Duodenal mucosa (tissue), 2 donors: ENCODE results near the gene ZSWIM8.
"Not testable (repeated sequence)": the region's sequence is repeated elsewhere in the genome, so short reads cannot be mapped to it uniquely, and the experiment has no call there.

Source experiments
- H3K27ac ChIP-seq: one replicate; pipeline ENCODE4 v1.7.0; 2013; ENCODE audit warnings: low read depth, low read length
- H3K27me3 ChIP-seq, 2 donors: one replicate each; pipeline ENCODE4 v1.7.0; 2013; ENCODE audit warnings: low read length in 2 of 2, control low read depth in 1 of 2; ENCODE audit not compliant: insufficient read depth in 2 of 2, control insufficient read depth in 1 of 2
- H3K36me3 ChIP-seq, 2 donors: one replicate each; pipeline ENCODE4 v1.7.0; 2013; ENCODE audit warnings: low read length in 2 of 2, control low read depth in 1 of 2; ENCODE audit not compliant: insufficient read depth in 2 of 2, control insufficient read depth in 1 of 2
- H3K4me1 ChIP-seq, 2 donors: one replicate each; pipeline ENCODE4 v1.7.0; 2013; ENCODE audit warnings: low read length in 2 of 2, control low read depth in 1 of 2; ENCODE audit not compliant: insufficient read depth in 2 of 2, control insufficient read depth in 1 of 2
- H3K4me3 ChIP-seq, 2 donors: one replicate each; pipeline ENCODE4 v1.7.0; 2013; ENCODE audit warnings: low read length in 2 of 2, low read depth in 1 of 2
- H3K9ac ChIP-seq, 2 donors: one replicate each; pipeline ENCODE4 v1.7.0; 2013; ENCODE audit warnings: low read length in 2 of 2, low read depth in 1 of 2
- H3K9me3 ChIP-seq, 2 donors: one replicate each; pipeline ENCODE4 v1.7.0; 2013; ENCODE audit warnings: low read length in 2 of 2, control low read depth in 1 of 2; ENCODE audit not compliant: control insufficient read depth in 1 of 2

The ZSWIM8 gene

GRCh38 chr10:73785211-73785720 lies at the start of gene ZSWIM8:
ZSWIM8 (plus strand) TSS chr10:73785606; CDS start chr10:73785879, 273 bp downstream.
- H3K9me3 ChIP-seq, result no peaks in the 10 kb centered on the region
- peaks cover 14 to 17% of the 10 kb centered on the region in 2 donors for H3K36me3 ChIP-seq
- H3K9ac ChIP-seq, result peak within 1 kb of the TSS; percentile 76 to 82
- peaks cover 36 to 38% of the 10 kb centered on the region in 2 donors for H3K4me1 ChIP-seq
- H3K4me3 ChIP-seq, result peak within 1 kb of the TSS; percentile 82 to 92
- H3K27me3 ChIP-seq, result no peaks in the 10 kb centered on the region
- peak within 1 kb of the TSS; percentile 87 for H3K27ac ChIP-seq

GRCh38 chr10:73740501-73741254 lies 44.7 kb upstream of the ZSWIM8 start:
- H3K9ac ChIP-seq, H3K36me3 ChIP-seq, H3K9me3 ChIP-seq, H3K27ac ChIP-seq, H3K27me3 ChIP-seq, H3K4me3 ChIP-seq: not testable (repeated sequence)
- peaks cover 8 to 16% of the 10 kb centered on the region in 2 donors for H3K4me1 ChIP-seq

DNA sequence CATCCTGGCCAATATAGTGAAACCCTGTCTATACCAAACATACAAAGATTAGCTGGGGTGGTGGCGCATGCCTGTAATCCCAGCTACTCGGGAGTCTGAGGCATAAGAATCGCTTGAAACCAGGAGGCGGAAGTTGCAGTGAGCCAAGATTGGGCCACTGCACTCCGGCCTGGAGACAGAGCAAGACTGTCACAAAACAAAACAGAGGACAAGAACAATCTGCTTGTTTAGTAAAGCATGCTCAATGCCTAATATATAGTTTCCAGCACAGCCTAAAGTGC lies 43.0 kb upstream of the ZSWIM8 start:
- Histone ChIP-seq H3K9ac (no peak overlapping the region), H3K27ac (no peak overlapping the region), H3K4me1 (peaks cover 16 to 22% of the 10 kb centered on the region in 2 donors), H3K27me3 (no peaks in the 10 kb centered on the region), H3K9me3 (no peaks in the 10 kb centered on the region), H3K36me3 (peaks cover 3 to 12% of the 10 kb centered on the region in 2 donors), H3K4me3 (no peak overlapping the region)

- peak overlapping the region; percentile 76 to 100 for H3K9ac ChIP-seq
- H3K4me1 ChIP-seq, result peaks cover 16 to 22% of the 10 kb centered on the region in 2 donors
- peak overlapping the region; percentile 84 for H3K27ac ChIP-seq
- H3K36me3 ChIP-seq, result peaks cover 3 to 12% of the 10 kb centered on the region in 2 donors
- H3K4me3 ChIP-seq, result peak overlapping the region; percentile 100
- no peaks in the 10 kb centered on the region for H3K9me3 ChIP-seq
- H3K27me3 ChIP-seq, result no peaks in the 10 kb centered on the region
Measured at GRCh38 chr10:73743327-73743904, 42.0 kb upstream of the ZSWIM8 start.

DNA sequence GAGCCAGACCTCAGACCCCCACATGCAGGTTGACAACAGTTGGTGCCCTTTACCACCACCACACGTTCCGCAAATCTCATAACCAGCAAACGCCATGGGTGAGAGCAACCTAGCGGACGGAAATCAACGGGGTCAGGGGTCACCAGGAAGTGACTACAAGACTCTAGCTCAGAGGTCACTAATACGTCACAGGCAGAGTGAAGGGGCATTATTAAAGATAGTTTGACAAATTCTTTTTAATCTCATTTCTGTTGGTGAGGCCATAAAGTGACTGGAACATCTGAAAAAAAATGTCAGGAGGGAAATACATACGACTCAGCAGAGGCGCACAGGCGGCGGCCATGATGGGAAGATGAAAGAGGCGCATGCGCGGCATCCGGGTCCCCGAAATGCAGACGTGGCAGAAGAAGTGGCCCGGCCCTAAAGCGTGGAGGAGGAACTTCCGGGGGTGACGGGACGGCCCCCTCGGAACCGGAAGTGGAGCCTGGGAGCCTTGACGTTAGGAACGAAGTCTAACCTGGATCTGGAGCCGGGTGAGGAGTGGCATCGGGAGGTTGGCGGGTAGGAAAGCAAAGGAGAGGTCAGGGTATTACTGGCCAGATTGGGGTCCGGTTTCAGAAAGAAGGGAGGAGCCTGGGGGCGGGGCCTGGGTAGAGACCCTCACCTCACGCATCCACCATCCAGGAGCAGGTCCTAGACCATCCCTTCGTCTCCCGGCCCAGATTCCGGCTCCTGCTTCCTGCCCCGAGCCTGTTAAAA lies 41.3 kb upstream of the ZSWIM8 start, which contains the start of gene SEC24C:
Gene SEC24C (plus strand): TSS at position 468 of the 759 bp plus-strand sequence. CDS start 2,461 bp downstream, outside the sequence.
- H3K9ac ChIP-seq, result peak within 1 kb of the TSS; percentile 98 to 100
- H3K27ac ChIP-seq, result peak within 1 kb of the TSS; percentile 84
- no peaks in the 10 kb centered on the region for H3K27me3 ChIP-seq
- H3K9me3 ChIP-seq, result no peaks in the 10 kb centered on the region
- H3K36me3 ChIP-seq, result peaks cover 3 to 17% of the 10 kb centered on the region in 2 donors
- H3K4me3 ChIP-seq, result peak within 1 kb of the TSS; percentile 100
- peaks cover 19 to 26% of the 10 kb centered on the region in 2 donors for H3K4me1 ChIP-seq

DNA sequence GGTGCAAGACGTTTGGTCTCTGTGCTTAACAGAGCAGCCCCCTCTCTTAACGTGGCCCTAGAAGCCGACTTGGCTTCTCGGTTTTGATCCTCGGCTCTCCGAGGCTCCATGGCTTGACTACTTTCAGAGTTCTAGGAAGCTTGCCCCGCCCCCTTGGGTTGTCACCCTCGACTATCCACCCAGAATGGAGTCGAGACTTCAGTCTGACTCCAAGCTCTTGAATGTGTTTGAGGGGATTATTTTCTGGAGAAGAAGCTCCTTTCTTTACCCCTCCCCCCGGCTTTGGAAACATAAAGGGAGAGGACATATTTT lies 40.8 kb upstream of the ZSWIM8 start:
- Histone ChIP-seq H3K36me3 (peaks cover 4 to 20% of the 10 kb centered on the region in 2 donors), H3K9me3 (no peaks in the 10 kb centered on the region), H3K27me3 (no peaks in the 10 kb centered on the region), H3K4me3 (peak overlapping the region; percentile 100), H3K27ac (peak overlapping the region; percentile 84), H3K4me1 (peaks cover 20 to 27% of the 10 kb centered on the region in 2 donors), H3K9ac (peak overlapping the region; percentile 98 to 100)

DNA sequence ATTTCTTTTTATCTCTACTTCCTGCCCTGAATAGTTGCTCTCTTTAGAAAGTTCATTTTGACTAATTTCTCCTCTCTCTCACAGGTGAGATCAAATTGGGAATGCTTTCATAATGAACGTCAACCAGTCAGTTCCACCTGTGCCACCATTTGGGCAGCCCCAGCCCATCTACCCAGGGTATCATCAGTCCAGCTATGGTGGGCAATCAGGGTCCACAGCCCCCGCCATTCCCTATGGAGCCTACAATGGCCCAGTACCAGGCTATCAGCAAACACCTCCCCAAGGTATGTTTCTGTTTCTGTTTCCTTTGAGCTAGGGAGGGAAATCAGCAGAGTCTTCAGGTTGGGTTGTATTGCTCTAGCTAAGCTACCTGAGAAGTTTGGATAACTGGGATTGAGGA lies 38.7 kb upstream of the ZSWIM8 start:
- H3K9me3 ChIP-seq, result no peaks in the 10 kb centered on the region
- H3K36me3 ChIP-seq, result peaks cover 18 to 35% of the 10 kb centered on the region in 2 donors
- no peaks in the 10 kb centered on the region for H3K27me3 ChIP-seq
- H3K27ac ChIP-seq, result no peak overlapping the region
- H3K9ac ChIP-seq, result no peak overlapping the region
- H3K4me3 ChIP-seq, result no peak overlapping the region
- peaks cover 27% of the 10 kb centered on the region in 2 donors for H3K4me1 ChIP-seq

DNA sequence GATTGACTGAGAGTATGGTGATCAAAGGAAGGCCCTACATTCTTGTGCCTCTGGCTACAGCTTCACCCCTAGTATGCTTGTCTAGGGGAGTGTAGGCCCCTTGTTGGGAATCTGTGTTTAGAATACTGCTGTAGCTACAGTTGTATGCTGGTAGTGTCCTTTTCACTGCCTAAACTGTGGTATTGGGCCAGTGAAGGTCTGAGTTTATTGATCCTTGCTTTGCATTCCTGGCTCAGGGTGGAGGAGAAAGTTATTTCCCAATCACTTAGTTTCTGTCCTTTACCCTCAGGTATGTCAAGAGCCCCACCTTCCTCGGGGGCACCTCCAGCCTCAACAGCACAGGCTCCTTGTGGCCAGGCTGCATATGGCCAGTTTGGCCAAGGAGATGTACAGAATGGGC lies 34.6 kb upstream of the ZSWIM8 start:
- Histone ChIP-seq H3K4me1 (peaks cover 12 to 19% of the 10 kb centered on the region in 2 donors), H3K9me3 (no peaks in the 10 kb centered on the region), H3K36me3 (peaks cover 32 to 61% of the 10 kb centered on the region in 2 donors), H3K9ac (no peak overlapping the region), H3K4me3 (no peak overlapping the region), H3K27ac (no peak overlapping the region), H3K27me3 (no peaks in the 10 kb centered on the region)

- Histone ChIP-seq H3K9me3 (no peaks in the 10 kb centered on the region), H3K9ac (no peak overlapping the region), H3K27me3 (no peaks in the 10 kb centered on the region), H3K36me3 (peaks cover 33 to 59% of the 10 kb centered on the region in 2 donors), H3K27ac (no peak overlapping the region), H3K4me1 (no peaks in the 10 kb centered on the region), H3K4me3 (no peak overlapping the region)
Measured at GRCh38 chr10:73756183-73756582, 29.2 kb upstream of the ZSWIM8 start.
